ENCODE measurements around the gene PAWR.

The PAWR gene

GRCh38 chr12:79690638-79691510 is at the start of gene PAWR:
Gene PAWR, minus strand, starts transcription at chr12:79690964. Its CDS starts 720 bp downstream, at chr12:79690244.
- peak; percentile 89 for DNase-seq

- DNase-seq = peak; percentile 47
Measured at GRCh38 chr12:79737875-79738718, 47.3 kb upstream of the PAWR start.

- DNase-seq = no peak
Measured at GRCh38 chr12:79732638-79733037, 41.9 kb upstream of the PAWR start.

GRCh38 chr12:79725987-79726386 is 35.2 kb upstream of the PAWR start:
- no peak for DNase-seq

- no peak for DNase-seq
Measured at GRCh38 chr12:79717006-79717405, 26.2 kb upstream of the PAWR start.

- DNase-seq = no peak
Measured at GRCh38 chr12:79715308-79715707, 24.5 kb upstream of the PAWR start.

GRCh38 chr12:79710707-79711483 is 20.1 kb upstream of the PAWR start:
- no peak for DNase-seq

GRCh38 chr12:79707830-79708229 is 17.1 kb upstream of the PAWR start:
- no peak for DNase-seq

- no peak for DNase-seq
Measured at GRCh38 chr12:79706676-79707075, 15.9 kb upstream of the PAWR start.

GRCh38 chr12:79706156-79706555 is 15.4 kb upstream of the PAWR start:
- DNase-seq = no peak

GRCh38 chr12:79698966-79699365 is 8.2 kb upstream of the PAWR start:
- no peak for DNase-seq

- DNase-seq = no peak
Measured at GRCh38 chr12:79696416-79696815, 5.7 kb upstream of the PAWR start.

GRCh38 chr12:79692860-79693577 is 2.3 kb upstream of the PAWR start:
- DNase-seq = no peak

GRCh38 chr12:79691511-79692248 is 916 bp upstream of the PAWR start:
- peak; percentile 51 for DNase-seq

GRCh38 chr12:79690142-79690637 is 574 bp downstream of the PAWR start:
- peak; percentile 65 for DNase-seq

- peak; percentile 71 for DNase-seq
Measured at GRCh38 chr12:79689477-79690141, 1.2 kb downstream of the PAWR start.

GRCh38 chr12:79689061-79689476 is 1.7 kb downstream of the PAWR start:
- peak; percentile 29 for DNase-seq

- DNase-seq = no peak
Measured at GRCh38 chr12:79688376-79689060, 2.2 kb downstream of the PAWR start.

GRCh38 chr12:79687711-79688260 is 3.0 kb downstream of the PAWR start:
- no peak for DNase-seq

- no peak for DNase-seq
Measured at GRCh38 chr12:79686171-79686570, 4.6 kb downstream of the PAWR start.
